Brain microvascular endothelial cell (primary cell): Measurements from ENCODE around the gene TNFRSF25.

Source experiments
- DNase-seq: peaks from one replicate; pipeline ENCODE4 v3.0.0-alpha.2; 2020
- H3K27ac ChIP-seq: fragments of 250-450 bp; sonication (Bioruptor Pico); 2 replicates; pipeline ENCODE4 v1.5.1; 2020; ENCODE audit warnings: mild to moderate bottlenecking, moderate library complexity
- H3K27me3 ChIP-seq: fragments of 250-450 bp; sonication (Bioruptor Pico); replicated peaks from 2 replicates; pipeline ENCODE4 v1.5.1; 2020; ENCODE audit warnings: mild to moderate bottlenecking
- H3K36me3 ChIP-seq: fragments of 250-450 bp; sonication (Bioruptor Pico); replicated peaks from 2 replicates; pipeline ENCODE4 v1.5.1; 2020; ENCODE audit warnings: mild to moderate bottlenecking
- H3K4me3 ChIP-seq: 2 replicates; pipeline ENCODE4 v1.5.1; 2011; ENCODE audit warnings: low read depth, mild to moderate bottlenecking, control low read depth, low read length, moderate library complexity
- CTCF ChIP-seq: IDR thresholded peaks from 2 replicates; pipeline ENCODE4 v1.5.1; 2011; ENCODE audit warnings: low read depth, mild to moderate bottlenecking, moderate library complexity, low read length, control low read depth, inconsistent platforms; ENCODE audit errors: missing control alignments
- in situ Hi-C: cut with HindIII; loops from 2 replicates; pipeline ENCODE4 v1.10.0; 2017; ENCODE audit warnings: low sequenced_read_pairs, low pct_ligation_motif_present

The TNFRSF25 gene

DNA sequence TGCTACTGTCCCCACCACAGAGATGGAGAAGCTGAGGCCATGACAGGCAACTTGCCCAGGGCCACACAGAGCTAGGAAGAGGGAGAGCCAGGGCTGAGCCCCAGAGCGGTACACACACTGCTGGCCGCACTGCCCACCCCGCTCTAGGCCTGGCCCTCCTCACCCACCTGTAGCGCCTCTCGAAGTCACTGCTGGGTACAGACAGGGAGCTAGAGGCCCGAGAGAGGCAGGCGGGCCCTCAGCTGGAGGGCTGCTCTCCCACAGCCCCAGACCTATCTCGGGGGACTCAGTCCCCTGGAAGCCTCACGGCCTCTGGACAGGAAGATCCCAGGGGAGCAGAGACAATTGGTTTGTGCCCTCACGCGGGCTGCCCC is 42.8 kb upstream of the TNFRSF25 start:
- in situ Hi-C loops = no loop called here
- TF ChIP-seq CTCF = no peak
- DNase-seq = no peak
- no peak overlapping the region for H3K27ac ChIP-seq
- H3K36me3 ChIP-seq = no peaks in the 10 kb centered on the region
- no peaks in the 10 kb centered on the region for H3K27me3 ChIP-seq
- H3K4me3 ChIP-seq = no peak overlapping the region

GRCh38 chr1:6508154-6508815 is 42.3 kb upstream of the TNFRSF25 start:
- in situ Hi-C loops = no loop called here
- TF ChIP-seq CTCF = no peak

DNA sequence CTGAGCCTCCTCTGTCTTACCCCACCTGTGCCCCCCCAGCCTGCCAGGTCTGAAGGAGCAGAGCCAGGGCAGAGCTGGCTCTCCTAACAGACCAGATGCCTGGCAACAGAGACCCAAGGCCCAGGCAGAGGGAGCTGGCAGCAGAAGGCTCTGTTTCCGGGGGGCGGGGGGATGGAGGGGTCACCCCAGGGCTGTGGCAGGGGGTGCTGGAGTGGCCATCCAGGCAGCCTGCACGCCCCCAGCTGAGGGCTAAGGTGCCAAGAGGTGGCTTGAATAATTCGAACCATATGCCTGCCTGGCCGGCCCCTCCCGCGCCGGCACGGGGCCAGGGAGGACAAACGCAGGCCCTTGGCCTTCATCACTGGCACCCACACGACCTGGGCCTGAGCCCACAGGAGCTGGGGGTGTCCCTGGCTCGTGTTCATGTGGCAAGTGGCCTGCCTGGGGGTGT is 41.5 kb upstream of the TNFRSF25 start:
- no peak overlapping the region for H3K27ac ChIP-seq
- no peaks in the 10 kb centered on the region for H3K27me3 ChIP-seq
- no peak for DNase-seq
- no peaks in the 10 kb centered on the region for H3K36me3 ChIP-seq
- TF ChIP-seq CTCF = no peak
- in situ Hi-C loops = no loop called here
- H3K4me3 ChIP-seq = no peak overlapping the region

More at GRCh38 chr1:6508154-6508815, 42.3 kb upstream of the TNFRSF25 start:
- Histone ChIP-seq H3K36me3 (no peaks in the 10 kb centered on the region), H3K27me3 (no peaks in the 10 kb centered on the region), H3K4me3 (no peak overlapping the region), H3K27ac (no peak overlapping the region)
- DNase-seq = no peak

- no peaks in the 10 kb centered on the region for H3K36me3 ChIP-seq
- no peak overlapping the region for H3K27ac ChIP-seq
- H3K27me3 ChIP-seq = no peaks in the 10 kb centered on the region
- no peak overlapping the region for H3K4me3 ChIP-seq
- in situ Hi-C loops = no loop called here
- no peak for DNase-seq
- no peak for TF ChIP-seq CTCF
These were observed 41.1 kb upstream of the TNFRSF25 start for GRCh38 chr1:6507037-6507428.

- no peak overlapping the region for H3K4me3 ChIP-seq
- H3K27ac ChIP-seq = no peak overlapping the region
- H3K36me3 ChIP-seq = no peaks in the 10 kb centered on the region
- in situ Hi-C loops = no loop called here
- no peaks in the 10 kb centered on the region for H3K27me3 ChIP-seq
- TF ChIP-seq CTCF = no peak
- no peak for DNase-seq
These were observed 40.5 kb upstream of the TNFRSF25 start for GRCh38 chr1:6506210-6507036.
